Kidney (tissue), 14 donors: ENCODE results near the gene CDH2. TPM values are rescaled to one million over a fixed set of nuclear protein-coding genes. Genes with fewer than 3 reads are reported as not detected.

Experiments
- DNase-seq, 5 donors: peaks; one replicate each; pipeline ENCODE4 v3.0.0-alpha.2; 2013 to 2020
- FAIRE-seq: peaks from 2 replicates; lab custom pipeline; 2012; peaks lifted over from hg19 to GRCh38; lab: Jason Lieb, UNC
- H3K27ac ChIP-seq, 2 donors: one replicate each; pipeline ENCODE4 v1.7.0; 2013; ENCODE audit warnings: low read depth in 2 of 2, low read length in 2 of 2, inconsistent platforms in 1 of 2
- H3K27me3 ChIP-seq: one replicate; pipeline ENCODE4 v1.7.1; 2013; ENCODE audit warnings: low read length, inconsistent platforms; ENCODE audit not compliant: control insufficient read depth, insufficient read depth
- H3K36me3 ChIP-seq, 3 donors: one replicate each; pipeline versions ENCODE4 v1.7.0 to v1.7.1; 2013; ENCODE audit warnings: low read length in 3 of 3, control low read depth in 1 of 3, inconsistent platforms in 1 of 3; ENCODE audit not compliant: insufficient read depth in 3 of 3, control insufficient read depth in 2 of 3
- H3K4me1 ChIP-seq, 3 donors: one replicate each; pipeline versions ENCODE4 v1.7.0 to v1.7.1; 2013; ENCODE audit warnings: low read length in 3 of 3, inconsistent platforms in 1 of 3, low read depth in 1 of 3; ENCODE audit not compliant: control insufficient read depth in 2 of 3, insufficient read depth in 2 of 3
- H3K4me3 ChIP-seq, 3 donors: one replicate each; pipeline versions ENCODE4 v1.7.0 to v1.8.1; 2013; ENCODE audit warnings: low read length in 3 of 3, control low read depth in 1 of 3, inconsistent platforms in 1 of 3
- H3K9ac ChIP-seq, 3 donors: one replicate each; pipeline versions ENCODE4 v1.7.0 to v1.7.1; 2013; ENCODE audit warnings: low read length in 3 of 3, control low read depth in 1 of 3, inconsistent platforms in 1 of 3
- H3K9me3 ChIP-seq, 3 donors: one replicate each; pipeline versions ENCODE4 v1.7.0 to v1.7.1; 2013; ENCODE audit warnings: low read length in 3 of 3, control low read depth in 1 of 3, inconsistent platforms in 1 of 3; ENCODE audit not compliant: control insufficient read depth in 2 of 3, insufficient read depth in 1 of 3
- intact Hi-C: fragments of 100-400 bp; cut with DNase I; formaldehyde crosslinking; loops from one replicate; pipeline ENCODE4 v1.11.1; 2022
- polyA plus RNA-seq: library from polyadenylated mRNA; stranded (reverse); fragments of 350-450 nt; fragmentation: Illumina TruSeq; extraction: RNeasy Lipid Tissue Mini Kit (QIAGEN cat#74804); gene quantifications from one replicate; pipeline ENCODE4 v1.2.3, GENCODE V29; 2014; ENCODE audit warnings: low read depth, low replicate concordance; ENCODE audit not compliant: insufficient read depth
- total RNA-seq: library from RNA; stranded (reverse); fragmentation: NEBNext Ultra II Directional; extraction: Animal tissue kit (Norgen Biotek cat#: 25700); gene quantifications from one replicate; pipeline ENCODE4 v1.2.1, GENCODE V29; 2021
- TF ChIP-seq, protein P1 (sequence below): IDR thresholded peaks from 3 replicates; pipeline ENCODE4 v1.5.1; 2012; ENCODE audit warnings: mild to moderate bottlenecking, moderate library complexity, borderline replicate concordance; ENCODE audit not compliant: insufficient read depth; ENCODE audit errors: extremely low read depth
- donor health status: control.
- donor health status: control.
- donor health status: control.
- donor health status: control.
- donor health status: control.
- donor health status: DM: yes; HTN: yes; CAD: no.
- donor health status: Normal renal cell carcinoma (clear cell type).

The CDH2 gene
- total and polyA plus RNA-seq, 2 donors from 2014 or later: 6.3 to 29.6 TPM

DNA sequence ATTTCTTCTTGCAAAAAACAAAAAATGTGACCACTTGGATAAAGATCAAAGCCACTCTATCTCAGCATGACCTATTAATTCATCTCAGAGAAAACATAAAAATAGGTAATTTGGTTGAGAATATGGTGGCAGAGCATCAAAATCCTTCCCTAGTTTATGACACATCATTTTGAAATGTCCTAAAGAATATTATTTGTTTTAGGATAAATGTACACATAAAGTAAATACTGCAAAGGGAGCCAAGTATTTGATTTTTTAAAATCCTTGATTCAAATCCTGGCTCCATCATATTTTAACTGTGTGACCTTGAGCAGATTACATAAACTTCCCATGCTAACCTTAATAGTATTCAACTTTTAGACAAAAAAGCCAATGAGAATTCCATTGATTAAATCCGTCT, 206.6 kb downstream of the CDH2 start:
- Histone ChIP-seq H3K36me3 (no peaks in the 10 kb centered on the region), H3K9ac (no peak overlapping the region), H3K27me3 (no peaks in the 10 kb centered on the region), H3K4me1 (no peaks in the 10 kb centered on the region), H3K9me3 (no peaks in the 10 kb centered on the region), H3K4me3 (no peak overlapping the region), H3K27ac (no peak overlapping the region)
- TF ChIP-seq, protein P1, sequence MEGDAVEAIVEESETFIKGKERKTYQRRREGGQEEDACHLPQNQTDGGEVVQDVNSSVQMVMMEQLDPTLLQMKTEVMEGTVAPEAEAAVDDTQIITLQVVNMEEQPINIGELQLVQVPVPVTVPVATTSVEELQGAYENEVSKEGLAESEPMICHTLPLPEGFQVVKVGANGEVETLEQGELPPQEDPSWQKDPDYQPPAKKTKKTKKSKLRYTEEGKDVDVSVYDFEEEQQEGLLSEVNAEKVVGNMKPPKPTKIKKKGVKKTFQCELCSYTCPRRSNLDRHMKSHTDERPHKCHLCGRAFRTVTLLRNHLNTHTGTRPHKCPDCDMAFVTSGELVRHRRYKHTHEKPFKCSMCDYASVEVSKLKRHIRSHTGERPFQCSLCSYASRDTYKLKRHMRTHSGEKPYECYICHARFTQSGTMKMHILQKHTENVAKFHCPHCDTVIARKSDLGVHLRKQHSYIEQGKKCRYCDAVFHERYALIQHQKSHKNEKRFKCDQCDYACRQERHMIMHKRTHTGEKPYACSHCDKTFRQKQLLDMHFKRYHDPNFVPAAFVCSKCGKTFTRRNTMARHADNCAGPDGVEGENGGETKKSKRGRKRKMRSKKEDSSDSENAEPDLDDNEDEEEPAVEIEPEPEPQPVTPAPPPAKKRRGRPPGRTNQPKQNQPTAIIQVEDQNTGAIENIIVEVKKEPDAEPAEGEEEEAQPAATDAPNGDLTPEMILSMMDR: no peak
- DNase-seq (no peak), FAIRE-seq (no peak)
- intact Hi-C loops: no loop called here

DNA sequence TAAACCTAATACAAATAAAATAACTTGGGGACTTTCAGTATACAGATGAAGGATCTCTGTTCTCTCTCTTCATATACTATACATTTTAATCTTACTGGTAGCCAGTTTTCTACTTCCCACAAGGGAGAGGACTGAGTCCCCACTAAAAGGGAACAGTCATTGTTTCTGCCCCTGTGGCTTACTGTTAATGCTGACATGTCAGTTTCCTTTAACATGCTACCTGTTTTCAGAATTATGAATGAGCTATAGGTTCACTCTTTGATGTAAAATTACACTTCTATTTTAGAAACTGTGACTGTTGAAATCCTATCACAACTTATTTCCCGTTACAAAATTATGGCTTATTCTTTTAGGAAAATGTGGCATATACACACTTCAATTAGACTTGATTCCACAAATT, 207.7 kb downstream of the CDH2 start:
- DNase-seq (no peak), FAIRE-seq (no peak)
- Histone ChIP-seq H3K9me3 (no peaks in the 10 kb centered on the region), H3K9ac (no peak overlapping the region), H3K4me1 (no peaks in the 10 kb centered on the region), H3K27me3 (no peaks in the 10 kb centered on the region), H3K27ac (no peak overlapping the region), H3K4me3 (no peak overlapping the region), H3K36me3 (no peaks in the 10 kb centered on the region)
- intact Hi-C loops: no loop called here
- TF ChIP-seq, protein P1: no peak

DNA sequence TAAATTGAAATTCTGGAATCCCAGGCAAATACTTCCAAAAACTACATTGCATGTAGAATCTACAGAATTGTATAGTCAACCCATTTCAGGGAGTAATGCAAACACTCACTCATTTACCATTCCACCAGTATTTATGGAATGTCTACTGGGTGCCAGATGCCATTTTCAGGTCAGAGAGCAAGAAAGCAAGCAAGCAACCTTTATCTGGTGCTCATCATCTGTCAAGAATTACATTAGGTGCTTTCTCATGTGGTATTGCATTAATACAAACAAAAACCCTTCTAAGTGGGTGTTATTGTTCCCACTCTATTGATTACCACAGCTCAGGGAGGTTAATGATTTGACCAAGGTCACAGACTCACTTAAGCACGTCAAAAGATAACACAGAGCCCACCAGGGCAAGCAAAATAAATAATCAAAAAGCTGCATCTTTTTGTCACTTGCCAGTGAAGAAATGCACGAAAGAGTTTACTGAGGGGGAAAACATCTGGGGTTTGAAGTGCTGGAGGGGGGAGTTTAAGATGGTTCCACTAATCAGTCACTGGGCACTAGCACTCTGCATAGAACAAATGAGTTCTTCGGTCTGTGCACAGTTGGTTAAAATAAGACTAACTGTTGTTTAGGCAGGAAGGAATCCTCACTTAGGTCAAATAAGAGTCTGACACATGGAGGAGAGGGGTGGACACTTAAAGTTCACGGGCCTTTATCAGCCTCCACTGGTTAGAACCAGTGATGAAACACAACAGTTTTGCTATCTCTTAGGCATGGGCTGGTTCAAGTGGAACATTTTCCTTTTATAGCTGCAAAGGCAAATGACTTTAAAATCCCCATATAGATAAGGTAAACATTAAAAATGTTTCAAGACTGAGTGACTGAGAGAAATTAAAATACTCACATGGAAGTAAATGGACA, 208.8 kb downstream of the CDH2 start:
- FAIRE-seq (no peak), DNase-seq (no peak)
- TF ChIP-seq, protein P1: no peak
- H3K4me1 ChIP-seq: no peaks in the 10 kb centered on the region
- no peaks in the 10 kb centered on the region for H3K27me3 ChIP-seq
- no peaks in the 10 kb centered on the region for H3K9me3 ChIP-seq
- intact Hi-C loops: no loop called here
- H3K4me3 ChIP-seq: no peak overlapping the region
- no peak overlapping the region for H3K9ac ChIP-seq
- H3K36me3 ChIP-seq: peaks cover 0 to under 1% (median 0%) of the 10 kb centered on the region in 3 donors
- H3K27ac ChIP-seq: no peak overlapping the region
